Suprapubic skin (tissue), 4 donors: ENCODE measurements around the gene LAX1.

Experiments used
- CTCF ChIP-seq, 2 donors: fragments of 200-600 bp in 1 of 2; fragments of 450-650 bp in 1 of 2; sonication (generic) in 1 of 2; IDR thresholded peaks; one replicate each; pipeline ENCODE4 v1.5.1; 2016 to 2019; ENCODE audit warnings: antibody characterized with exemption in 2 of 2, mild to moderate bottlenecking in 1 of 2, moderate library complexity in 1 of 2
- EP300 ChIP-seq: sonication (generic); formaldehyde crosslinking; IDR thresholded peaks from one replicate; pipeline ENCODE4 v1.6.1; 2017; ENCODE audit warnings: antibody characterized with exemption
- POLR2A ChIP-seq, 2 donors: fragments of 450-650 bp; IDR thresholded peaks; one replicate each; pipeline ENCODE4 v1.6.1; 2017; ENCODE audit warnings: antibody characterized with exemption in 2 of 2, mild to moderate bottlenecking in 2 of 2, moderate library complexity in 2 of 2
- POLR2AphosphoS5 ChIP-seq, 3 donors: sonication (generic); formaldehyde crosslinking; IDR thresholded peaks; one replicate each; pipeline ENCODE4 v1.6.1; 2017; ENCODE audit warnings: antibody characterized with exemption in 3 of 3

- TF ChIP-seq POLR2AphosphoS5 (IDR thresholded peaks at IDR 0.05) (no peak), CTCF (IDR thresholded peaks at IDR 0.05) (no peak), EP300 (no peak), POLR2A (IDR thresholded peaks at IDR 0.05) (no peak)
Observed at GRCh38 chr1:203813581-203814341, 48.8 kb downstream of the LAX1 start.
